Measurements from ENCODE around the gene PNCK. TPM values are rescaled to one million over a fixed set of nuclear protein-coding genes. Genes with fewer than 3 reads are reported as not detected.

PNCK gene
- total RNA-seq, 2 donors from 2014 or later, result not detected

- Mint-ChIP-seq H3K4me3 (no peak overlapping the region), H3K36me3 (no peaks in the 10 kb centered on the region), H3K27ac (no peak overlapping the region), H3K27me3 (peaks cover 7 to 9% of the 10 kb centered on the region in 2 donors), H3K9me3 (no peaks in the 10 kb centered on the region), H3K4me1 (ENCODE audit: low read depth in 2 of 2) (no peaks in the 10 kb centered on the region)
- ATAC-seq, result no peak
- no peak for DNase-seq (ENCODE audit: low spot score)
Measured at GRCh38 chrX:153641627-153642026, 32.0 kb downstream of the PNCK start.

- Mint-ChIP-seq H3K27me3 (peaks cover 3 to 9% of the 10 kb centered on the region in 2 donors), H3K27ac (no peak overlapping the region)
- no peak for ATAC-seq
Measured at GRCh38 chrX:153640736-153641575, 32.7 kb downstream of the PNCK start.

GRCh38 chrX:153640045-153640686, 33.4 kb downstream of the PNCK start:
- Mint-ChIP-seq H3K27ac (no peak overlapping the region), H3K4me1 (ENCODE audit: low read depth in 2 of 2) (no peaks in the 10 kb centered on the region), H3K9me3 (no peaks in the 10 kb centered on the region), H3K36me3 (no peaks in the 10 kb centered on the region), H3K27me3 (peaks cover 0 to 9% of the 10 kb centered on the region in 2 donors), H3K4me3 (no peak overlapping the region)
- ATAC-seq (no peak), DNase-seq (ENCODE audit: low spot score) (peak; percentile 55)

More at GRCh38 chrX:153640736-153641575, 32.7 kb downstream of the PNCK start:
- peak; percentile 54 for DNase-seq (ENCODE audit: low spot score)
- Mint-ChIP-seq H3K4me3 (no peak overlapping the region), H3K36me3 (no peaks in the 10 kb centered on the region), H3K4me1 (ENCODE audit: low read depth in 2 of 2) (no peaks in the 10 kb centered on the region), H3K9me3 (no peaks in the 10 kb centered on the region)

- Mint-ChIP-seq H3K4me1 (ENCODE audit: low read depth in 2 of 2) (no peaks in the 10 kb centered on the region), H3K27ac (no peak overlapping the region), H3K36me3 (no peaks in the 10 kb centered on the region), H3K4me3 (no peak overlapping the region), H3K9me3 (no peaks in the 10 kb centered on the region), H3K27me3 (peaks cover 0 to 9% of the 10 kb centered on the region in 2 donors)
- ATAC-seq, result no peak
- DNase-seq (ENCODE audit: low spot score), result peak; percentile 59
Measured at GRCh38 chrX:153639177-153640044, 34.2 kb downstream of the PNCK start.

- ATAC-seq (no peak), DNase-seq (ENCODE audit: low spot score) (peak; percentile 49)
- H3K4me3 Mint-ChIP-seq, result no peak overlapping the region
- H3K4me1 Mint-ChIP-seq (ENCODE audit: low read depth in 2 of 2), result no peaks in the 10 kb centered on the region
- no peaks in the 10 kb centered on the region for H3K9me3 Mint-ChIP-seq
- H3K36me3 Mint-ChIP-seq, result no peaks in the 10 kb centered on the region
- no peak overlapping the region for H3K27ac Mint-ChIP-seq
- H3K27me3 Mint-ChIP-seq, result peaks cover 0 to 9% of the 10 kb centered on the region in 2 donors
Measured at GRCh38 chrX:153638436-153639176, 35.0 kb downstream of the PNCK start.

- no peaks in the 10 kb centered on the region for H3K4me1 Mint-ChIP-seq (ENCODE audit: low read depth in 2 of 2)
- DNase-seq (ENCODE audit: low spot score), result peak; percentile 25
- H3K36me3 Mint-ChIP-seq, result no peaks in the 10 kb centered on the region
- no peak overlapping the region for H3K27ac Mint-ChIP-seq
- H3K9me3 Mint-ChIP-seq, result no peaks in the 10 kb centered on the region
- no peak for ATAC-seq
- H3K27me3 Mint-ChIP-seq, result peaks cover 0 to 8% of the 10 kb centered on the region in 2 donors
- no peak overlapping the region for H3K4me3 Mint-ChIP-seq
Measured at GRCh38 chrX:153638041-153638371, 35.6 kb downstream of the PNCK start.

GRCh38 chrX:153637121-153638040, 36.2 kb downstream of the PNCK start:
- Mint-ChIP-seq H3K36me3 (no peaks in the 10 kb centered on the region), H3K4me1 (ENCODE audit: low read depth in 2 of 2) (no peaks in the 10 kb centered on the region), H3K4me3 (no peak overlapping the region), H3K27me3 (peaks cover 0 to 3% of the 10 kb centered on the region in 2 donors), H3K27ac (no peak overlapping the region), H3K9me3 (no peaks in the 10 kb centered on the region)
- ATAC-seq (no peak), DNase-seq (ENCODE audit: low spot score) (peak; percentile 40)

GRCh38 chrX:153636716-153637115, 36.9 kb downstream of the PNCK start:
- DNase-seq (ENCODE audit: low spot score) (peak; percentile 8), ATAC-seq (no peak)
- H3K27ac Mint-ChIP-seq, result no peak overlapping the region
- H3K4me1 Mint-ChIP-seq (ENCODE audit: low read depth in 2 of 2), result no peaks in the 10 kb centered on the region
- H3K27me3 Mint-ChIP-seq, result peaks cover 0 to 3% of the 10 kb centered on the region in 2 donors
- H3K4me3 Mint-ChIP-seq, result no peak overlapping the region
- no peaks in the 10 kb centered on the region for H3K36me3 Mint-ChIP-seq
- no peaks in the 10 kb centered on the region for H3K9me3 Mint-ChIP-seq

- Mint-ChIP-seq H3K9me3 (peaks cover 3% of the 10 kb centered on the region), H3K4me3 (no peak overlapping the region), H3K27me3 (peaks cover 3 to 4% of the 10 kb centered on the region in 2 donors), H3K27ac (no peak overlapping the region), H3K36me3 (peaks cover 4% of the 10 kb centered on the region), H3K4me1 (ENCODE audit: low read depth in 2 of 2) (no peaks in the 10 kb centered on the region)
- ATAC-seq, result peak in 1 of 2 donors; percentile 38
- peak; percentile 58 for DNase-seq (ENCODE audit: low spot score)
Measured at GRCh38 chrX:153635788-153636668, 37.6 kb downstream of the PNCK start.

GRCh38 chrX:153635388-153635787, 38.2 kb downstream of the PNCK start:
- H3K4me3 Mint-ChIP-seq, result no peak overlapping the region
- H3K4me1 Mint-ChIP-seq (ENCODE audit: low read depth in 2 of 2), result no peaks in the 10 kb centered on the region
- H3K36me3 Mint-ChIP-seq, result peaks cover 6% of the 10 kb centered on the region
- no peak overlapping the region for H3K27ac Mint-ChIP-seq
- ATAC-seq, result no peak
- DNase-seq (ENCODE audit: low spot score), result peak; percentile 48
- peaks cover 4% of the 10 kb centered on the region for H3K9me3 Mint-ChIP-seq
- H3K27me3 Mint-ChIP-seq, result peaks cover 4 to 7% of the 10 kb centered on the region in 2 donors

GRCh38 chrX:153634832-153635231, 38.8 kb downstream of the PNCK start:
- Mint-ChIP-seq H3K27me3 (peaks cover 4 to 7% of the 10 kb centered on the region in 2 donors), H3K27ac (no peak overlapping the region), H3K4me3 (no peak overlapping the region), H3K36me3 (peaks cover 6% of the 10 kb centered on the region), H3K4me1 (ENCODE audit: low read depth in 2 of 2) (no peaks in the 10 kb centered on the region), H3K9me3 (peaks cover 4% of the 10 kb centered on the region)
- DNase-seq (ENCODE audit: low spot score), result peak; percentile 2
- no peak for ATAC-seq

- H3K27ac Mint-ChIP-seq, result no peak overlapping the region
- ATAC-seq (no peak), DNase-seq (ENCODE audit: low spot score) (no peak)
- H3K9me3 Mint-ChIP-seq, result peaks cover 4% of the 10 kb centered on the region
- H3K36me3 Mint-ChIP-seq, result peaks cover 6% of the 10 kb centered on the region
- no peak overlapping the region for H3K4me3 Mint-ChIP-seq
- H3K27me3 Mint-ChIP-seq, result peaks cover 4 to 7% of the 10 kb centered on the region in 2 donors
- no peaks in the 10 kb centered on the region for H3K4me1 Mint-ChIP-seq (ENCODE audit: low read depth in 2 of 2)
Measured at GRCh38 chrX:153634236-153634635, 39.4 kb downstream of the PNCK start.

All from natural killer cell treated with Interleukin-12 subunit alpha and Interleukin-12 subunit beta and Interleukin-15 and Interleukin-18, amount 100 ng/mL, for 72 hours (primary cell).